Chondrocyte (in vitro differentiated cells): ENCODE measurements around the gene CERS5. TPM values are rescaled to one million over a fixed set of nuclear protein-coding genes. Genes with fewer than 3 reads are reported as not detected.

ENCODE experiments used
- DNase-seq: peaks from one replicate; pipeline ENCODE4 v3.0.0; 2021; ENCODE audit warnings: mixed read lengths, low spot score
- H3K27ac Mint-ChIP-seq: one replicate; pipeline ENCODE4 v1.8.0; 2021; ENCODE audit warnings: mild to moderate bottlenecking, moderate library complexity, mixed read lengths; ENCODE audit not compliant: unreplicated experiment
- H3K27me3 Mint-ChIP-seq: 2 replicates; pipeline ENCODE4 v1.8.0; 2021; ENCODE audit warnings: low read depth, mixed read lengths
- H3K36me3 Mint-ChIP-seq: 2 replicates; pipeline ENCODE4 v1.8.0; 2021; ENCODE audit warnings: low read depth, mixed read lengths
- H3K4me1 Mint-ChIP-seq: 2 replicates; pipeline ENCODE4 v1.8.0; 2021; ENCODE audit warnings: low read depth, mild to moderate bottlenecking, mixed read lengths
- H3K4me3 Mint-ChIP-seq: one replicate; pipeline ENCODE4 v1.8.0; 2021; ENCODE audit warnings: mild to moderate bottlenecking, moderate library complexity, mixed read lengths; ENCODE audit not compliant: unreplicated experiment
- H3K9me3 Mint-ChIP-seq: 2 replicates; pipeline ENCODE4 v1.8.0; 2021; ENCODE audit warnings: low read depth, mixed read lengths
- total RNA-seq: library from RNA; stranded (reverse); gene quantifications from 3 replicates; pipeline ENCODE4 v1.2.1, GENCODE V29; 2021
- TF ChIP-seq, protein P1 (sequence below): fragments of 200-600 bp; sonication (generic); IDR thresholded peaks from 2 replicates; pipeline ENCODE4 v1.5.0; 2021; ENCODE audit warnings: antibody characterized with exemption, mild to moderate bottlenecking, moderate library complexity

Gene CERS5
- total RNA-seq, 1 donor from 2014 or later: 80.9 TPM

DNA sequence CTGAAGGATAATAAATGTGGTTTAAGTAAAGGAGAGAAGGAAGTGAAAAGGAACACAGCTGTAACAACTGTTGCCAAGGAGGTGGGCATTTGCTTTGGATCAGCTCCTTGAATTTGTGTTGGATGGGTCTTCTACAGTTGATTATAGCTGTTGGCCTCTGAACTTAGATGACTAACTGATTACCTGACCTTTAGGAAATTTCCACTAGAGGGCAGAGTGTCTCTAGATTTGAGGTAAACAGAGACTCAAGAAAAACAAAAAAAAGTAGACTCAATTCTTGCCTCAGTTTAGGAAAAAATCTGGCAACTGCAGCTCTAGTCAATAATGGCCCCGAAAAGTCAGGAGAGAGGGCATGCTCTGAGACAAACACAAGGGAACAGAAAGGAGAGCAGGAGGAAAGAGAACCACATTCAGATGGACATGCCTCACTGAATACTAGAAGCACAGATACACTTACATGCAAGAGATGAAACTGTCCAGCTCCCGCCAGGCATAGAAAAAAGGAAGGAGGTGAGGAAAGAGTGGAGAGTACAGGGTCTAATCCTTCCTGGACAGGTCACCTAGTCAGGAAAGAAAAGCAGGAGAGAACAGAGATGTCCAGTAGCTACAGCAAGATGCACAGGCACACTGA is 34.5 kb downstream of the CERS5 start:
- TF ChIP-seq, protein P1, sequence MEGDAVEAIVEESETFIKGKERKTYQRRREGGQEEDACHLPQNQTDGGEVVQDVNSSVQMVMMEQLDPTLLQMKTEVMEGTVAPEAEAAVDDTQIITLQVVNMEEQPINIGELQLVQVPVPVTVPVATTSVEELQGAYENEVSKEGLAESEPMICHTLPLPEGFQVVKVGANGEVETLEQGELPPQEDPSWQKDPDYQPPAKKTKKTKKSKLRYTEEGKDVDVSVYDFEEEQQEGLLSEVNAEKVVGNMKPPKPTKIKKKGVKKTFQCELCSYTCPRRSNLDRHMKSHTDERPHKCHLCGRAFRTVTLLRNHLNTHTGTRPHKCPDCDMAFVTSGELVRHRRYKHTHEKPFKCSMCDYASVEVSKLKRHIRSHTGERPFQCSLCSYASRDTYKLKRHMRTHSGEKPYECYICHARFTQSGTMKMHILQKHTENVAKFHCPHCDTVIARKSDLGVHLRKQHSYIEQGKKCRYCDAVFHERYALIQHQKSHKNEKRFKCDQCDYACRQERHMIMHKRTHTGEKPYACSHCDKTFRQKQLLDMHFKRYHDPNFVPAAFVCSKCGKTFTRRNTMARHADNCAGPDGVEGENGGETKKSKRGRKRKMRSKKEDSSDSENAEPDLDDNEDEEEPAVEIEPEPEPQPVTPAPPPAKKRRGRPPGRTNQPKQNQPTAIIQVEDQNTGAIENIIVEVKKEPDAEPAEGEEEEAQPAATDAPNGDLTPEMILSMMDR: peak; percentile 83
- Mint-ChIP-seq H3K27me3 (no peaks in the 10 kb centered on the region), H3K36me3 (peaks cover 31% of the 10 kb centered on the region), H3K27ac (peak overlapping the region; percentile 29), H3K9me3 (no peaks in the 10 kb centered on the region), H3K4me3 (no peak overlapping the region), H3K4me1 (peaks cover 12% of the 10 kb centered on the region)
- no peak for DNase-seq

DNA sequence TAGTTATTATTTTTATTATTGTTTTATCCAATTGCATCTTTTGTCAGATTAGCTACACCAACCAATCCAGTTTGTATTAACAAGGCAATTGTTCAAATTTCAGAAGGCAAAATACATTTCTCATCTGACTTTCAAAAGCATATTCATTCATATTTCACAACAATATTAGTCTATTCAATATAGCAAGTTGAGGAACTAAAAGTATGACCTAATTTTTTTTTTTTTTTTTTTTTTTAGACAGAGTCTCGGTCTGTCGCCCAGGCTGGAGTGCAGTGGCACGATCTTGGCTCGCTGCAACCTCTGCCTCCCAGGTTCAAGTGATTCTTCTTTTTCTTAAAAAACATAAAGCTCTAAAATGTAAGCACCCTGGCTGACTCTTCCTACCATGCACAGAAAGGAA is 37.9 kb downstream of the CERS5 start:
- H3K36me3 Mint-ChIP-seq: peaks cover 26% of the 10 kb centered on the region
- peaks cover 14% of the 10 kb centered on the region for H3K4me1 Mint-ChIP-seq
- H3K9me3 Mint-ChIP-seq: no peaks in the 10 kb centered on the region
- H3K4me3 Mint-ChIP-seq: no peak overlapping the region
- TF ChIP-seq, protein P1: no peak
- H3K27me3 Mint-ChIP-seq: no peaks in the 10 kb centered on the region
- no peak overlapping the region for H3K27ac Mint-ChIP-seq
- DNase-seq: no peak

DNA sequence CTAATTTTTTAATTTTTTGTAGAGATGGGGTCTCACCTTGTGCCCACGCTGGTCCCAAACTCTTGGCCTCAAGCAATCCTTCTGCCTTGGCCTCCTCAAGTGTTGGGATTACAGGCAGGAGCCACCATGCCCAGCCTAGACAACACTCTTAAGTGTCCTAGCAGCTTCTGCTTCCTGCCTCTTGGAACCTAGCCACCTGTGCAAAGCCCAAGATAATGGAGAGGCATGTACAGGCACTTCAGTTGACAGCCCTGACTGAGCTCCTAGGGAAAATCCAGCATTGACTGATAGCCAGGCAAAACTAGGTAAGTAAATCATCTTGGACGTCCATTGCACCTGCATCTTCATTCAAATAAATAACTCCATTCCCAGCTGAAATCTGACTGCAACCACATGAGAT is 39.6 kb downstream of the CERS5 start:
- H3K27ac Mint-ChIP-seq: no peak overlapping the region
- H3K27me3 Mint-ChIP-seq: no peaks in the 10 kb centered on the region
- no peaks in the 10 kb centered on the region for H3K9me3 Mint-ChIP-seq
- no peak for DNase-seq
- H3K4me3 Mint-ChIP-seq: no peak overlapping the region
- H3K36me3 Mint-ChIP-seq: peaks cover 20% of the 10 kb centered on the region
- H3K4me1 Mint-ChIP-seq: peaks cover 11% of the 10 kb centered on the region
- TF ChIP-seq, protein P1: no peak

DNA sequence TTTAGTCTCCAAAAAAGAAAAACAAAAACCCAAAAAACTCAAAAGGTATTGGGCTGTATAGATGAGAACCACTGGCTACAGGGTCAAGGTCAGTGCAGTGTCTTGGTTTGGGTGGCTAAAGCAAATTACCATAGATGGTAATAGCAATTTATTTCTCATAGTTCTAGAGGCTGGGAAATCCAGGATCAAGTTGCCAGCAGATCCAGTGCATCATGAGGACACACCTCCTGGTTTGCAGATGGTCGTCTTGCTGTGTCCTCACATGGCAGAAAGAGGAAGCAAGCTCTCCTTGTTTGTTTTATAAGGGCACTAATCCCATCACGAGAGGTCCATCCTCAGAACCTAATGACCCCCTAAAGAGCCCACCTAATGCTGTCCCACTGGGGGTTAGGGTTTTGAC is 44.0 kb downstream of the CERS5 start:
- Mint-ChIP-seq H3K4me1 (peaks cover 11% of the 10 kb centered on the region), H3K4me3 (no peak overlapping the region), H3K9me3 (no peaks in the 10 kb centered on the region), H3K27me3 (no peaks in the 10 kb centered on the region), H3K36me3 (peaks cover 14% of the 10 kb centered on the region), H3K27ac (no peak overlapping the region)
- no peak for DNase-seq
- TF ChIP-seq, protein P1: no peak

DNA sequence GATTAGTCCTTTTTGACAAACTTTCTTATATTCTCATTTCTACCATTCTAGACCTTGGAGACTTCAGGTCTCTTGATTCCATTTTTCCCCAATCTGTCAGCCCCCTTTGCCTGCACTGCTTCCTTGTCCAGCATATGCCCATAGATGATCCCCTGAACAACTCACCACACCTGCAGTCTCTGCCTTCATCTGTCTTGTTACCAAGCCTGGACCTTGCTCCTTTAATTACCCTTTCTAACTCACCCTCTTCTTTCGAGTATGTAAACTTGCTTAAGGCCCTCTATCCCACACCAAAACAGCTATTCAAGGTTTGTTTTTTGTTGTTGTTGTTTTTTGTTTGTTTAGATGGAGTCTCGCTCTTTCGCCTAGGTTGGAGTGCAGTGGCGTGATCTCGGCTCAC is 45.5 kb downstream of the CERS5 start:
- TF ChIP-seq, protein P1: no peak
- Mint-ChIP-seq H3K4me3 (no peak overlapping the region), H3K36me3 (peaks cover 10% of the 10 kb centered on the region), H3K4me1 (peaks cover 15% of the 10 kb centered on the region), H3K27me3 (no peaks in the 10 kb centered on the region), H3K27ac (no peak overlapping the region), H3K9me3 (no peaks in the 10 kb centered on the region)
- no peak for DNase-seq
